OCI-LY1 (cell line): ENCODE measurements around the gene STX8.
"Not testable (repeated sequence)": the region's sequence is repeated elsewhere in the genome, so short reads cannot be mapped to it uniquely, and the experiment has no call there.

Source experiments
- H2AFZ ChIP-seq: fragments of 200-600 bp; sonication (generic), shearing (Covaris generic); 2 replicates; pipeline ENCODE4 v1.6.0; 2014; ENCODE audit warnings: antibody characterized with exemption, mild to moderate bottlenecking, low read length
- H3F3A ChIP-seq: fragments of 200-600 bp; sonication (generic), shearing (Covaris generic); 2 replicates; pipeline ENCODE4 v1.6.0; 2014; ENCODE audit warnings: mild to moderate bottlenecking, antibody characterized with exemption, low read length, moderate library complexity; ENCODE audit not compliant: insufficient read depth
- H3K27ac ChIP-seq: fragments of 200-600 bp; sonication (generic); 2 replicates; pipeline ENCODE4 v1.5.1; 2014; ENCODE audit warnings: low read length, mixed run types, mild to moderate bottlenecking, low read depth; ENCODE audit not compliant: poor library complexity, severe bottlenecking
- H3K27me3 ChIP-seq: fragments of 200-600 bp; sonication (generic); 2 replicates; pipeline ENCODE4 v1.6.0; 2014; ENCODE audit warnings: antibody characterized with exemption, mild to moderate bottlenecking, low read length, moderate library complexity; ENCODE audit not compliant: insufficient read depth
- H3K36me3 ChIP-seq: fragments of 200-600 bp; sonication (generic); 2 replicates; pipeline ENCODE4 v1.6.1; 2014; ENCODE audit warnings: mild to moderate bottlenecking, antibody characterized with exemption, low read length, moderate library complexity, mixed read lengths; ENCODE audit not compliant: insufficient read depth
- H3K4me1 ChIP-seq: fragments of 200-600 bp; sonication (generic); 2 replicates; pipeline ENCODE4 v1.5.1; 2014; ENCODE audit warnings: mild to moderate bottlenecking, low read length, moderate library complexity; ENCODE audit not compliant: insufficient read depth, severe bottlenecking
- H3K4me2 ChIP-seq: fragments of 200-600 bp; sonication (generic), shearing (Covaris generic); 2 replicates; pipeline ENCODE4 v1.6.1; 2014; ENCODE audit warnings: low read length
- H3K4me3 ChIP-seq: fragments of 200-600 bp; sonication (generic); 2 replicates; pipeline ENCODE4 v1.5.1; 2014; ENCODE audit warnings: low read length, low read depth, mild to moderate bottlenecking, mixed read lengths; ENCODE audit not compliant: poor library complexity, severe bottlenecking
- H3K79me2 ChIP-seq: fragments of 200-600 bp; shearing (Covaris generic); 2 replicates; pipeline ENCODE4 v1.6.1; 2016; ENCODE audit warnings: mixed run types, low read length, mixed read lengths; ENCODE audit not compliant: insufficient read depth
- H3K9ac ChIP-seq: fragments of 200-600 bp; sonication (generic), shearing (Covaris generic); 2 replicates; pipeline ENCODE4 v1.6.1; 2014; ENCODE audit warnings: mild to moderate bottlenecking, low read length, mixed read lengths
- H3K9me2 ChIP-seq: fragments of 200-600 bp; sonication (generic), shearing (Covaris generic); 2 replicates; pipeline ENCODE4 v1.6.1; 2014; ENCODE audit warnings: low read depth, mild to moderate bottlenecking, low read length, mixed read lengths
- H3K9me3 ChIP-seq: fragments of 200-600 bp; shearing (Covaris generic); 2 replicates; pipeline ENCODE4 v1.6.1; 2014; ENCODE audit warnings: low read length, mixed read lengths
- H4K20me1 ChIP-seq: fragments of 200-600 bp; sonication (generic), shearing (Covaris generic); 2 replicates; pipeline ENCODE4 v1.6.0; 2016; ENCODE audit warnings: mild to moderate bottlenecking, low read length; ENCODE audit not compliant: insufficient read depth
- CTCF ChIP-seq: fragments of 200-600 bp; sonication (generic), shearing (Covaris generic); IDR thresholded peaks from 2 replicates; pipeline ENCODE4 v1.5.1; 2017; ENCODE audit warnings: mild to moderate bottlenecking, antibody characterized with exemption, low read length, moderate library complexity, mixed read lengths
- EZH2 ChIP-seq: fragments of 200-600 bp; sonication (generic), shearing (Covaris generic); IDR thresholded peaks from 2 replicates; pipeline ENCODE4 v1.8.0; 2017; ENCODE audit warnings: borderline replicate concordance, mixed run types, mild to moderate bottlenecking, antibody characterized with exemption, low read length, moderate library complexity, mixed read lengths

STX8 gene

GRCh38 chr17:9360677-9361081 is 214.9 kb downstream of the STX8 start:
- H3K79me2 ChIP-seq = no peaks in the 10 kb centered on the region
- no peak overlapping the region for H3K4me3 ChIP-seq
- no peak overlapping the region for H3K27ac ChIP-seq
- H3K36me3 ChIP-seq = no peaks in the 10 kb centered on the region
- H3K9ac ChIP-seq = no peak overlapping the region
- no peaks in the 10 kb centered on the region for H3K9me3 ChIP-seq
- H3K4me1 ChIP-seq = peaks cover 8% of the 10 kb centered on the region
- no peak for TF ChIP-seq CTCF
- TF ChIP-seq EZH2 = no peak
- H3K4me2 ChIP-seq = no peak overlapping the region
- H3F3A ChIP-seq = no peaks in the 10 kb centered on the region
- H3K27me3 ChIP-seq = no peaks in the 10 kb centered on the region
- no peak overlapping the region for H2AFZ ChIP-seq
- no peaks in the 10 kb centered on the region for H4K20me1 ChIP-seq
- no peaks in the 10 kb centered on the region for H3K9me2 ChIP-seq

- TF ChIP-seq EZH2 (no peak), CTCF (no peak)
- Histone ChIP-seq H3K9me2 (no peaks in the 10 kb centered on the region), H2AFZ (no peak overlapping the region), H3K4me2 (no peak overlapping the region), H3K4me3 (no peak overlapping the region), H3K27ac (no peak overlapping the region), H3K9me3 (no peaks in the 10 kb centered on the region), H3K36me3 (no peaks in the 10 kb centered on the region), H3K79me2 (no peaks in the 10 kb centered on the region), H4K20me1 (no peaks in the 10 kb centered on the region), H3K9ac (no peak overlapping the region), H3F3A (no peaks in the 10 kb centered on the region), H3K4me1 (peaks cover 8% of the 10 kb centered on the region), H3K27me3 (no peaks in the 10 kb centered on the region)
Measured at GRCh38 chr17:9356488-9356911, 219.1 kb downstream of the STX8 start.

- H4K20me1 ChIP-seq = no peaks in the 10 kb centered on the region
- no peak overlapping the region for H3K4me3 ChIP-seq
- TF ChIP-seq CTCF (no peak), EZH2 (no peak)
- H3K4me1 ChIP-seq = peaks cover 8% of the 10 kb centered on the region
- no peaks in the 10 kb centered on the region for H3K79me2 ChIP-seq
- H3K9me2 ChIP-seq = no peaks in the 10 kb centered on the region
- no peaks in the 10 kb centered on the region for H3K27me3 ChIP-seq
- H3K9me3 ChIP-seq = no peaks in the 10 kb centered on the region
- H3K9ac ChIP-seq = no peak overlapping the region
- no peak overlapping the region for H2AFZ ChIP-seq
- no peak overlapping the region for H3K27ac ChIP-seq
- no peaks in the 10 kb centered on the region for H3F3A ChIP-seq
- H3K36me3 ChIP-seq = no peaks in the 10 kb centered on the region
- no peak overlapping the region for H3K4me2 ChIP-seq
Measured at GRCh38 chr17:9355846-9356245, 219.8 kb downstream of the STX8 start.

GRCh38 chr17:9355231-9355630 is 220.4 kb downstream of the STX8 start:
- not testable (repeated sequence) for H3K36me3 ChIP-seq, H3K4me3 ChIP-seq, H2AFZ ChIP-seq, H3K27me3 ChIP-seq, H3K9ac ChIP-seq, H3F3A ChIP-seq, H3K79me2 ChIP-seq, H3K9me2 ChIP-seq, H3K4me2 ChIP-seq, H3K4me1 ChIP-seq, H3K9me3 ChIP-seq, H3K27ac ChIP-seq, H4K20me1 ChIP-seq
